SK-N-SH (cell line): Measurements from ENCODE around the gene PDE9A.

Source experiments
- EZH2phosphoT487 ChIP-seq: fragments of 200-600 bp; sonication (generic); IDR thresholded peaks from 2 replicates; pipeline ENCODE4 v1.6.1; 2017; ENCODE audit warnings: low read depth, mixed run types, mild to moderate bottlenecking, antibody characterized with exemption, moderate library complexity, borderline replicate concordance
- POLR2AphosphoS5 ChIP-seq: IDR thresholded peaks from 2 replicates; pipeline ENCODE4 v1.6.1; 2012; ENCODE audit warnings: low read depth, low read length
- TAF1 ChIP-seq: IDR thresholded peaks from 2 replicates; pipeline ENCODE4 v1.6.1; 2012; ENCODE audit warnings: low read depth, mild to moderate bottlenecking, low read length, moderate library complexity, borderline replicate concordance
- YY1 ChIP-seq: IDR thresholded peaks from 2 replicates; pipeline ENCODE4 v1.4.0; 2012; ENCODE audit warnings: low read depth, mild to moderate bottlenecking
- TF ChIP-seq, protein P1 (sequence below): fragments of 200-600 bp; sonication (generic); IDR thresholded peaks from 2 replicates; pipeline ENCODE4 v1.6.1; 2017; ENCODE audit warnings: antibody characterized with exemption, mild to moderate bottlenecking, moderate library complexity
- TF ChIP-seq, protein P2 (sequence below): IDR thresholded peaks from 2 replicates; pipeline ENCODE4 v1.4.0; 2012; ENCODE audit warnings: low read depth

DNA sequence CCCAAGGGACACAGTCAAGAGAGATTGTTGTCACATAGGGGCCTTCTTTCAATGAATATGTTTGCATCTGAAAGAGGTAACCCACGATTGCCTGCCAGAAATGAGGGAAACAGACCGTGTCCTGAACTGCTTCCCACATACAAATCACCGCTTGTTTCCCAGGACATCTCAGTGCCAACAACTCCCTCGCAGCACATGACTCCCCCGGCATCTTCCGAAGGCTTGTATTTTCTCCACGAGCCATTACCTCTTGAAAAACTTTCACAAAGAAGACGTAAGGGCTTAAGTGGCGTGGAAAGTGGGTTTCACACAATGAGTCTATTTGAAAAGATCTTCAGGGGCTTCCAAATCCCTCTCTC lies 31.6 kb upstream of the PDE9A start:
- TF ChIP-seq YY1 (no peak), EZH2phosphoT487 (no peak), POLR2AphosphoS5 (no peak), TAF1 (no peak)
- TF ChIP-seq, protein P1, sequence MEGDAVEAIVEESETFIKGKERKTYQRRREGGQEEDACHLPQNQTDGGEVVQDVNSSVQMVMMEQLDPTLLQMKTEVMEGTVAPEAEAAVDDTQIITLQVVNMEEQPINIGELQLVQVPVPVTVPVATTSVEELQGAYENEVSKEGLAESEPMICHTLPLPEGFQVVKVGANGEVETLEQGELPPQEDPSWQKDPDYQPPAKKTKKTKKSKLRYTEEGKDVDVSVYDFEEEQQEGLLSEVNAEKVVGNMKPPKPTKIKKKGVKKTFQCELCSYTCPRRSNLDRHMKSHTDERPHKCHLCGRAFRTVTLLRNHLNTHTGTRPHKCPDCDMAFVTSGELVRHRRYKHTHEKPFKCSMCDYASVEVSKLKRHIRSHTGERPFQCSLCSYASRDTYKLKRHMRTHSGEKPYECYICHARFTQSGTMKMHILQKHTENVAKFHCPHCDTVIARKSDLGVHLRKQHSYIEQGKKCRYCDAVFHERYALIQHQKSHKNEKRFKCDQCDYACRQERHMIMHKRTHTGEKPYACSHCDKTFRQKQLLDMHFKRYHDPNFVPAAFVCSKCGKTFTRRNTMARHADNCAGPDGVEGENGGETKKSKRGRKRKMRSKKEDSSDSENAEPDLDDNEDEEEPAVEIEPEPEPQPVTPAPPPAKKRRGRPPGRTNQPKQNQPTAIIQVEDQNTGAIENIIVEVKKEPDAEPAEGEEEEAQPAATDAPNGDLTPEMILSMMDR: no peak
- TF ChIP-seq, protein P2, sequence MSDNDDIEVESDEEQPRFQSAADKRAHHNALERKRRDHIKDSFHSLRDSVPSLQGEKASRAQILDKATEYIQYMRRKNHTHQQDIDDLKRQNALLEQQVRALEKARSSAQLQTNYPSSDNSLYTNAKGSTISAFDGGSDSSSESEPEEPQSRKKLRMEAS: no peak
